OCI-LY3 (cell line): ENCODE measurements around the gene FRMD4A.

Experiments used
- H2AFZ ChIP-seq: fragments of 200-600, 300-600 bp; shearing (Covaris generic); 2 replicates; pipeline ENCODE4 v1.6.0; 2014; ENCODE audit warnings: antibody characterized with exemption, low read depth, low read length
- H3K27ac ChIP-seq: fragments of 200-600, 300-600 bp; sonication (generic); 2 replicates; pipeline ENCODE4 v1.5.1; 2014; ENCODE audit warnings: mild to moderate bottlenecking, low read length, moderate library complexity, mixed read lengths
- H3K27me3 ChIP-seq: fragments of 200-600, 300-600 bp; sonication (generic); 2 replicates; pipeline ENCODE4 v1.6.1; 2014; ENCODE audit warnings: low read depth, low read length, mixed read lengths
- H3K36me3 ChIP-seq: fragments of 200-600, 300-600 bp; sonication (generic); replicated peaks from 2 replicates; pipeline ENCODE3; 2014; ENCODE audit warnings: low read depth, low read length, mixed read lengths
- H3K4me1 ChIP-seq: fragments of 300-600, 200-600 bp; sonication (generic); 2 replicates; pipeline ENCODE4 v1.6.1; 2014; ENCODE audit warnings: low read length, mixed read lengths
- H3K4me2 ChIP-seq: fragments of 200-600, 300-600 bp; sonication (generic); 2 replicates; pipeline ENCODE4 v1.6.1; 2014; ENCODE audit warnings: low read length, mixed read lengths
- H3K4me3 ChIP-seq: fragments of 300-600, 200-600 bp; sonication (generic); 2 replicates; pipeline ENCODE4 v1.5.1; 2014; ENCODE audit warnings: antibody characterized with exemption, mild to moderate bottlenecking, low read length, moderate library complexity
- H3K79me2 ChIP-seq: fragments of 300-600, 200-600 bp; shearing (Covaris generic); 2 replicates; pipeline ENCODE4 v1.6.1; 2014; ENCODE audit warnings: mild to moderate bottlenecking, low read length, mixed read lengths
- H3K9ac ChIP-seq: fragments of 300-600, 200-600 bp; shearing (Covaris generic); 2 replicates; pipeline ENCODE4 v1.6.0; 2014; ENCODE audit warnings: mild to moderate bottlenecking, low read length, moderate library complexity
- H3K9me3 ChIP-seq: fragments of 200-600, 300-600 bp; shearing (Covaris generic); 2 replicates; pipeline ENCODE4 v1.6.1; 2014; ENCODE audit warnings: low read length, mixed read lengths; ENCODE audit not compliant: insufficient read depth
- H4K20me1 ChIP-seq: fragments of 200-600, 300-600 bp; sonication (generic); 2 replicates; pipeline ENCODE4 v1.6.1; 2016; ENCODE audit warnings: low read length, mixed read lengths; ENCODE audit not compliant: insufficient read depth
- EZH2phosphoT487 ChIP-seq: fragments of 200-600 bp; shearing (Covaris generic); IDR thresholded peaks from 2 replicates; pipeline ENCODE4 v1.6.1; 2018; ENCODE audit warnings: antibody characterized with exemption, mixed run types, low read depth
- TF ChIP-seq, protein P1 (sequence below): fragments of 200-600, 300-600 bp; sonication (generic); IDR thresholded peaks from 2 replicates; pipeline ENCODE4 v1.5.1; 2014; ENCODE audit warnings: antibody characterized with exemption, low read length, low read depth

The FRMD4A gene

DNA sequence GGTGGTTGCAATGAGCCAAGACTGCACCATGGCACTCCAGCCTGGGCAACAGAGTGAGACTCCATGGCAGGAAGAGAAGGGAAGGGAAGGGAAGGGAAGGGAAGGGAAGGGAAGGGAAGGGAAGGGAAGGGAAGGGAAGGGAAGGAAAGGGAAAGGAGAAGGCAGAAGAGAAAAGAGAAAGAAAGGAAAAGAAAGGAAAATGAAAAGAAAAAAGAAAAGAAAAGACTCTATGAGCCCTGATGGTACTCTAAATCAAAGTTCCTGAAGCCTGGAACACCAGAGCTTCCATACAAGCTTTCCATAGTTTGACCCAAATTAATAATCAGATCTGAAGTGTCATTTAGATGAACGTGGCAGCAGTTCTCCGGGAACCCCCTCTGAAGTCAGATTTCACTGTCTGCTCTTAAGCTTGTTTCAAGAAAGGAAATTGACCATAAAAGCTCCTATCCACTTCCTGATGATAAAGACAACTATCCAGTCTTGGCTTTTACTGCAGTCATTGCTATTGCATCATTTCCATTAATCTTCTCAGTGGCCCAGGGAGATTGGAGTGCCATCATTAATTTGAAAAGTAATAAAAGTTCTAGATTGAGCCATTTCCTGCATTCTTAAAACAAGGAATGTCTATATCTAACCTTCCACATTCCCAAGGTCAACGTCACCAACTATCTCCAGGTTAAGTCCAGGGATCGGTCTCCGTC, 44.2 kb upstream of the FRMD4A start:
- H3K4me1 ChIP-seq, result no peaks in the 10 kb centered on the region
- no peak overlapping the region for H3K4me3 ChIP-seq
- H3K27me3 ChIP-seq, result peaks cover 35% of the 10 kb centered on the region
- H3K27ac ChIP-seq, result no peak overlapping the region
- no peaks in the 10 kb centered on the region for H3K79me2 ChIP-seq
- H3K4me2 ChIP-seq, result no peak overlapping the region
- no peak overlapping the region for H3K9ac ChIP-seq
- no peaks in the 10 kb centered on the region for H3K36me3 ChIP-seq
- H3K9me3 ChIP-seq, result no peaks in the 10 kb centered on the region
- H2AFZ ChIP-seq, result no peak overlapping the region
- TF ChIP-seq, protein P1, sequence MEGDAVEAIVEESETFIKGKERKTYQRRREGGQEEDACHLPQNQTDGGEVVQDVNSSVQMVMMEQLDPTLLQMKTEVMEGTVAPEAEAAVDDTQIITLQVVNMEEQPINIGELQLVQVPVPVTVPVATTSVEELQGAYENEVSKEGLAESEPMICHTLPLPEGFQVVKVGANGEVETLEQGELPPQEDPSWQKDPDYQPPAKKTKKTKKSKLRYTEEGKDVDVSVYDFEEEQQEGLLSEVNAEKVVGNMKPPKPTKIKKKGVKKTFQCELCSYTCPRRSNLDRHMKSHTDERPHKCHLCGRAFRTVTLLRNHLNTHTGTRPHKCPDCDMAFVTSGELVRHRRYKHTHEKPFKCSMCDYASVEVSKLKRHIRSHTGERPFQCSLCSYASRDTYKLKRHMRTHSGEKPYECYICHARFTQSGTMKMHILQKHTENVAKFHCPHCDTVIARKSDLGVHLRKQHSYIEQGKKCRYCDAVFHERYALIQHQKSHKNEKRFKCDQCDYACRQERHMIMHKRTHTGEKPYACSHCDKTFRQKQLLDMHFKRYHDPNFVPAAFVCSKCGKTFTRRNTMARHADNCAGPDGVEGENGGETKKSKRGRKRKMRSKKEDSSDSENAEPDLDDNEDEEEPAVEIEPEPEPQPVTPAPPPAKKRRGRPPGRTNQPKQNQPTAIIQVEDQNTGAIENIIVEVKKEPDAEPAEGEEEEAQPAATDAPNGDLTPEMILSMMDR, result no peak
- TF ChIP-seq EZH2phosphoT487, result no peak
- no peaks in the 10 kb centered on the region for H4K20me1 ChIP-seq

DNA sequence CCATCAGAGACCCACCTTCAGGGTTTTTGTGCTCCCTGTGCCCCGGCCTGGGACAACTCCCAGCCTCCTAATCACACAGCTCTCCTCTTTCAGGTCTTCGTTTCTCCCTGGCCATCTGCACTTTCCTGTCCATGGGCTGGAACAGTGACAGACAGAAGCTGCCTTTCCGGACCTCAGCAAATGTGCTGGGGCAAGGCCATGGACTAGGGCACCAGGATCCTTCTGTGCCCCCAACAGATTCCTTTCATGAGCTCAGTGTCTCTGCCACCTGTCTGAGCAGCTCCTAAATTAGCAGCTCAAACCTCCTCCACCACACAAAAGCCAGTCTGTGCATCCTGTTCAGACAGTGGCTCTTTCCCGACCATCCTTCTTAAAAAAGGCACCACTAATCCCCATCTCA, 41.9 kb upstream of the FRMD4A start:
- Histone ChIP-seq H3K4me1 (no peaks in the 10 kb centered on the region), H3K9me3 (no peaks in the 10 kb centered on the region), H3K4me2 (no peak overlapping the region), H4K20me1 (no peaks in the 10 kb centered on the region), H3K27me3 (peaks cover 21% of the 10 kb centered on the region; the same call in 1 of the 2 replicates), H3K4me3 (no peak overlapping the region), H3K27ac (no peak overlapping the region), H2AFZ (no peak overlapping the region), H3K36me3 (no peaks in the 10 kb centered on the region), H3K9ac (no peak overlapping the region), H3K79me2 (no peaks in the 10 kb centered on the region)
- no peak for TF ChIP-seq EZH2phosphoT487
- TF ChIP-seq, protein P1, result no peak

DNA sequence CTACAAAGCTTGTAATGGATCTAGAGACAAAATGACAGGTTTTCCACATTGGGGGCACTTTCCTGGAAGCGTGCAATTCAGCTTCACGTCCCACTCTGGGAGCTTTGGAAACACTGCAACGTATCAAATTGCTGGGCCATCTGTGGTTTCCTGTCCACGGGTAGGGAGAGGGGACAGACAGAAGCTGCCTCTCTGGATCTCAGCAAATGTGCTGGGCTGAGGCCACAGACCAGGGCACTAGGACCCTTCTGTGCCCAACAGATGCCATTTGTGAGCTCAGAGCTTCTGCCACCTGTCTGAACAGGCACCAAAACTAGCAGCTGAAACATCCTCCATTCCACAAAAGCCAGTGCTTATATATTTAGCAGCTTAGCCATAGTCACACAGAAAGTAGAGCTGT, 40.9 kb upstream of the FRMD4A start:
- H3K9me3 ChIP-seq, result no peaks in the 10 kb centered on the region
- no peaks in the 10 kb centered on the region for H3K36me3 ChIP-seq
- H3K4me1 ChIP-seq, result no peaks in the 10 kb centered on the region
- H3K4me3 ChIP-seq, result no peak overlapping the region
- no peak overlapping the region for H3K4me2 ChIP-seq
- H3K27ac ChIP-seq, result no peak overlapping the region
- no peak overlapping the region for H3K9ac ChIP-seq
- no peaks in the 10 kb centered on the region for H4K20me1 ChIP-seq
- TF ChIP-seq, protein P1, result no peak
- no peak for TF ChIP-seq EZH2phosphoT487
- peaks cover 21% of the 10 kb centered on the region; the same call in 1 of the 2 replicates for H3K27me3 ChIP-seq
- H3K79me2 ChIP-seq, result no peaks in the 10 kb centered on the region
- no peak overlapping the region for H2AFZ ChIP-seq

DNA sequence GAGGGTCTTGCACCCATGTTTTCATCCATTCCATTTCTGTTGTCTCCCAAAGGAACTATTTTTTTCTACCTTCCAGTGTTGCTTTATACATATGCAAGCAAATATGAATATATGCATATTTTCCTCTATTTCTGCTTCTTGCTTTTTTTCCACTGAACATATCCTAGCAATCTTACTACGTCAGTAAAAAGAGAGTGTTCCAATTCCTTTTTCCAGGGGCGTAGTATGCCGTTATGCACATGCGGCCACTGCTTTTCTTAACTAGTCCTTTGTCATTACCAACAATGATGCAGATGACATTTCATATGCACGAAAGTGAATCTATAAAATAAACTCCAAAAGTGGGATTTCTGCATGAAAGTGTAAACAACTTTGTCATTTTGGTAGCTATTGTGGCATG, 40.2 kb upstream of the FRMD4A start:
- Histone ChIP-seq H3K9me3 (no peaks in the 10 kb centered on the region), H3K27ac (no peak overlapping the region), H3K4me3 (no peak overlapping the region), H3K4me2 (no peak overlapping the region), H3K4me1 (no peaks in the 10 kb centered on the region), H3K9ac (no peak overlapping the region), H3K36me3 (no peaks in the 10 kb centered on the region), H4K20me1 (no peaks in the 10 kb centered on the region), H3K27me3 (peaks cover 18% of the 10 kb centered on the region; the same call in 1 of the 2 replicates), H3K79me2 (no peaks in the 10 kb centered on the region), H2AFZ (no peak overlapping the region)
- TF ChIP-seq, protein P1, result no peak
- TF ChIP-seq EZH2phosphoT487, result no peak
